GM10266 (cell line): ENCODE measurements around the gene CLIC6.

Experiments
- DNase-seq: peaks from one replicate; pipeline ENCODE4 v3.0.0; 2012; ENCODE audit errors: extremely low spot score
- TF ChIP-seq, protein P1 (sequence below): IDR thresholded peaks from 2 replicates; pipeline ENCODE4 v1.5.1; 2012; ENCODE audit warnings: mild to moderate bottlenecking, low read depth; ENCODE audit not compliant: control insufficient read depth, insufficient read depth; ENCODE audit errors: missing control alignments

The CLIC6 gene

DNA sequence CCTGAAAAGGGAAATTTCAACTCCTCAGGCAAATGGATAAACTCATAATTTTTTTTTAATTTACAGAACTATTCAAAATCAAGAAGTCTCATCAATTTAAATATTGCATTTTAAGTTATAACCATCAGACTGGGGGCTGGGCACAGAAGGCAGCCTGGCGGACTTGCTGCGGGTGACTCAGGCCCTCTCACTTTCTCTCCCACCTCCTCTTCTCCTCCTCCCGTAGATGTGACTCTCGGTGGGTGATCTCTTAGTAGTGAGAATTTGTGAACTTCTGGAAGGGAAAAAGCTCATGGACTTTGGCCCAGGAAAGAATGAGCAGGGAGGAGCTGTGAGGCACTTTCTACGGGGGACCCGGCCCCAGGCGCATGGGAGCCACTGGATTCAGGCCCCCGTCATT, 32.9 kb downstream of the CLIC6 start:
- TF ChIP-seq, protein P1, sequence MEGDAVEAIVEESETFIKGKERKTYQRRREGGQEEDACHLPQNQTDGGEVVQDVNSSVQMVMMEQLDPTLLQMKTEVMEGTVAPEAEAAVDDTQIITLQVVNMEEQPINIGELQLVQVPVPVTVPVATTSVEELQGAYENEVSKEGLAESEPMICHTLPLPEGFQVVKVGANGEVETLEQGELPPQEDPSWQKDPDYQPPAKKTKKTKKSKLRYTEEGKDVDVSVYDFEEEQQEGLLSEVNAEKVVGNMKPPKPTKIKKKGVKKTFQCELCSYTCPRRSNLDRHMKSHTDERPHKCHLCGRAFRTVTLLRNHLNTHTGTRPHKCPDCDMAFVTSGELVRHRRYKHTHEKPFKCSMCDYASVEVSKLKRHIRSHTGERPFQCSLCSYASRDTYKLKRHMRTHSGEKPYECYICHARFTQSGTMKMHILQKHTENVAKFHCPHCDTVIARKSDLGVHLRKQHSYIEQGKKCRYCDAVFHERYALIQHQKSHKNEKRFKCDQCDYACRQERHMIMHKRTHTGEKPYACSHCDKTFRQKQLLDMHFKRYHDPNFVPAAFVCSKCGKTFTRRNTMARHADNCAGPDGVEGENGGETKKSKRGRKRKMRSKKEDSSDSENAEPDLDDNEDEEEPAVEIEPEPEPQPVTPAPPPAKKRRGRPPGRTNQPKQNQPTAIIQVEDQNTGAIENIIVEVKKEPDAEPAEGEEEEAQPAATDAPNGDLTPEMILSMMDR, result no peak
- DNase-seq, result no peak

DNA sequence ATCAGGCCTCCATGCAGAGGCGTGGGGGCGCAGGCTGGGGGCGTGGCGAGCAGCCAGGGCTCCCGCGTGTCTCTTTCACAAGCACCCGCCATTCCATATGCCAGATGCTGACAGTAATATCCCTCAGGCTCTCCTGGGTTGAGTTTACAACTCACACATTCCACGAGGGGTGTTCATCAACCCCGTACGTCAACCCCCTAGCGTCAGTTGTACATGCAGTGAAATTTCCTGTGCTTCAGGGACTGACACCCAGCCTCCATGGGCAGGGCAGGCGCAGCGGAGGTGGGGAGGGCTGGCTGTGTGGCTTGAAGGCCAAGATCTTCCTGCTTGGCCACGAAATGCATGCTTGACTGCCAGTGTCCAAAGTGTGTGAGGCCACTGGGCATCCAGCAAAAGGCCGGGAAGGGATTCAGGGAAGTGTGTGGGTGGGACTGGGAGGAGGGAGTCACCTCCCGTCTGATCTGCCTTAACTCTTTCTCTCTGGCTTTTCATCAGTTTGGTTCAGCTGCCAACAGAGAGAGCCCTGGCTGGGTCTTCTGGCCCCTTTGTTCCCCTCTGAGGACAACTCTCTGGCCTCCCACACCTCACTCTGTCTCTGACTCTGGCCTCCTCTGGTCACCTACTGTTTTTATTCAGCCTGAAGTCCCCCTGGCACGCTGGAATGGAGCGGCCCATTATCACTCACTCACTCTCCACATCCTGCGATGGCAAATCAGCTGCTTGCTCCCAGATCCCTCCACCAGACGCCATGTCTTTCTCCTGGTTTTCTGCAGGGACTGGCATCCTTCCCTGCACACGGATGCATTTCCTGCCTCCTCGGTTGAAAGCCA, 33.8 kb downstream of the CLIC6 start:
- DNase-seq, result no peak
- TF ChIP-seq, protein P1, result no peak

DNA sequence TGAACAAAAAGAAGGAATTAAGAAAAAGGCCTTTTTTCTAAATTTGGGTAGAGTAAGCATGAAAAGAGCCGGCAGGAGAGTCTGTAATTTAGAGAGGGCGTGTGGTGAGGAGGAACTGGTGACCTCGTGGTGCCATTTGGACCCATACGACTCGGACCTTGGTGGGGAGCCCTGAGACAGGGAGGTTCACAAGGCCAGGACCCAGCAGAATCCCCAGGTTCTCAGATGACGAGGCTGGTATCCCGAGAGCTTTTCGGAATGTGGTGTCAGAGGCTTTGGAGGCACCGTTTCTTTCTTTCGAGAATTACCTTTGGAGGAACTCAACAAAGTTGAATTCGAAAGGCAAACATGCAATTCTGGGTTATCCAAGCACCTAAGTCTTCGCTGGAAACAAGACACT, 34.8 kb downstream of the CLIC6 start:
- TF ChIP-seq, protein P1, result no peak
- no peak for DNase-seq

DNA sequence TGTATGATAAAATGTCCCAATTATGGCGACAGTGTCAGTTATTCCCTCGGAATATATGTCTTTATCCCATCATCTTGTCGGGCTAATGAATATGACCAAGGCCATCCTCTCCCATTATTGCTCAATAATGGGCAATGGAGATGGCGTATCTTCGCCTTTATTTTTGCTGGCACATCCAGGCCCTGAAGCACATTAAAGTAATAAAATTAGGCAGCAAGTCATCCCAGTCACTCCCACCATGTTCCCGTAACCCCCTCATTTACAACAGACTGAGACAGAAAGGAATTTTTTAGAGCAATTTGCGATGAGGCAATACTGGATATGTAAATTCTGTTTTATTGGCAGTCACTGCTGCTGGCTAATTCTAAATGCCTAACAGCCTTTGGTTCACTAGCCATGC, 35.3 kb downstream of the CLIC6 start:
- TF ChIP-seq, protein P1, result no peak
- no peak for DNase-seq

DNA sequence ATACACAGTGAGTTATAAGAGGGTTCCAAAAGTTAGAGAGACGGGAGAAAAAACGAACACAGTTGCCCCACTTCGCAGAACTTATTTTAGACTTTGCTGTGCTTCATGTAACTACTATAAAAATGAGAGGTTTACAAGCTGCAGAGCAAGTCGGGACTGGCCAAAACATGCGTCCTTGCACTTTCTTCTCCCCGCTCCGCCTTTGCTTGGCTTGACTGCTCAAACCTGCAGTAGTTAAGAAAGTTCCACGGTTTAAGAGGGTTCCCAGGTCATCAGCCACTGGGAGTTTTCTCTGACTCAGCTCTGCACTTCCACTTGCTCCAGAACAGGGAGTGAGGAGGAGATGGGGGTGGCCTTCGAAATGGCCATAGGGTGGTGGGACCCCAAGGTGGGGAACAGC, 36.2 kb downstream of the CLIC6 start:
- TF ChIP-seq, protein P1, result no peak
- no peak for DNase-seq

DNA sequence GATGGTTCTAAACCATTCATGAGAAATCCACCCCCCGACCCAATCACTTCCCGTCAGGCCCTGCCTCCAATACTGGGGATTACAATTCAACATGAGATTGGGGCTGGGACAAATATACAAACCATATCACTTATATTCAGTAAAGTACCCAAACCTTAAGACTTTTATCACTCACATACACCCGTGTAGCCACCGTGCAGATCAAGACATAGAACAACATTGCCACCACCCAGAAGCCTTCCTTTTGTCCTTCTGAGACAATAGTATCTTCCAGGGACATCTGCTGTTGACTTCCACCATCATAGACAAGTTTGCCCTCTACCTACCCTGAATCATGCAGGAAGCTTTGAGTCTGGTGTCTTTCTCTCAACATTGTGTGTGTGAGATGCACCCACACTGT, 37.5 kb downstream of the CLIC6 start:
- no peak for DNase-seq
- TF ChIP-seq, protein P1, result no peak

DNA sequence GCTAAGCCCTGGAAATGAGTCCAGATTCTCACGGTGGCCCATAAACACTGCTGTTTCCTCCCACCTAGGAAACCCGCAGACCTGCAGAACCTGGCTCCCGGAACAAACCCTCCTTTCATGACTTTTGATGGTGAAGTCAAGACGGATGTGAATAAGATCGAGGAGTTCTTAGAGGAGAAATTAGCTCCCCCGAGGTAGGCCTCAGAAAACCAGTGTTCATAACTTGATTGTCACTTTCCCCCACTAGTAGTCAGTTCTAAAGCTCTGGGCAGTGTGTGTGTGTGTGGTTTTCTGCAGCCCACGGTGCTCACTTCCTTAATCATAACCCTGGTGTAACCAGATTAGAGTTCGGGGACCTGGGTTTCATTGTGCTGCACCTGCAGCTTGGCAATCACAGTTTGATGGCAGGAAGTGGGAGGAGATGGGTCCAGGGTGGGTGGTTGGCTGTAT, 39.1 kb downstream of the CLIC6 start:
- peak; percentile 67 for DNase-seq
- TF ChIP-seq, protein P1, result no peak
